Measurements from ENCODE around the gene PDZD2. TPM values are rescaled to one million over a fixed set of nuclear protein-coding genes. Genes with fewer than 3 reads are reported as not detected.

Gene PDZD2
- total RNA-seq, 1 donor from 2014 or later: 1.1 TPM

DNA sequence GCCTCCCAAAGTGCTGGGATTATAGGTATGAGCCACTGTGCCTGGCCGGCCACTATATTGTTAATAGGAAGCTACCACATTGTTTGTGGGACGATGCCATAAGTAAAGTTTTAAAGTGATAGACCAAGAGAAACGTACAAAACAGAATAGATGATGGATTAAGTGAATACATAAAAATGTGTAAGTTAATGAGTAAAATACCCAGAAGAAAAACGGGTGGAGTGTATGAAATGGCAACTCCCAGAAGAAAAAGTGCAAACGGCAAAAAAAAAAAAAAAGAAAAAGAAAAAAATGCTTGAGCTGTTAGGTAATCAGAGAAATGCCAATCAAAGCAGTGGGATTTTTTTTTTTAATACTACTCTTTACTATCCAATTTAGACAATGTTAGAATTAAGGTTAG is 246.0 kb downstream of the PDZD2 start:
- Histone ChIP-seq H3K79me2 (ENCODE audit: low read depth) (no peaks in the 10 kb centered on the region), H4K20me1 (ENCODE audit: low read depth) (no peaks in the 10 kb centered on the region), H3K4me1 (peaks cover 27% of the 10 kb centered on the region), H3K36me3 (no peaks in the 10 kb centered on the region), H3K4me3 (no peak overlapping the region), H3K27ac (no peak overlapping the region), H2AFZ (replicated peaks) (no peak overlapping the region), H3K9ac (no peak overlapping the region), H3K27me3 (no peaks in the 10 kb centered on the region), H3K9me3 (ENCODE audit: low read depth) (no peaks in the 10 kb centered on the region), H3K4me2 (no peak overlapping the region), H3F3A (ENCODE audit: low read depth) (peaks cover 24% of the 10 kb centered on the region)
- Mint-ChIP-seq H3K36me3 (no peaks in the 10 kb centered on the region), H3K4me3 (no peak overlapping the region), H3K4me1 (peaks cover 17% of the 10 kb centered on the region), H3K9me3 (no peaks in the 10 kb centered on the region), H3K27ac (no peak overlapping the region), H3K27me3 (ENCODE audit: insufficient read depth, low read depth) (peaks cover 5% of the 10 kb centered on the region)
- no peak for DNase-seq (ENCODE audit: low spot score)
- TF ChIP-seq EZH2 (IDR thresholded peaks at IDR 0.05): no peak
- no peak for TF ChIP-seq EZH2phosphoT487 (IDR thresholded peaks at IDR 0.05)
- TF ChIP-seq, protein P1, sequence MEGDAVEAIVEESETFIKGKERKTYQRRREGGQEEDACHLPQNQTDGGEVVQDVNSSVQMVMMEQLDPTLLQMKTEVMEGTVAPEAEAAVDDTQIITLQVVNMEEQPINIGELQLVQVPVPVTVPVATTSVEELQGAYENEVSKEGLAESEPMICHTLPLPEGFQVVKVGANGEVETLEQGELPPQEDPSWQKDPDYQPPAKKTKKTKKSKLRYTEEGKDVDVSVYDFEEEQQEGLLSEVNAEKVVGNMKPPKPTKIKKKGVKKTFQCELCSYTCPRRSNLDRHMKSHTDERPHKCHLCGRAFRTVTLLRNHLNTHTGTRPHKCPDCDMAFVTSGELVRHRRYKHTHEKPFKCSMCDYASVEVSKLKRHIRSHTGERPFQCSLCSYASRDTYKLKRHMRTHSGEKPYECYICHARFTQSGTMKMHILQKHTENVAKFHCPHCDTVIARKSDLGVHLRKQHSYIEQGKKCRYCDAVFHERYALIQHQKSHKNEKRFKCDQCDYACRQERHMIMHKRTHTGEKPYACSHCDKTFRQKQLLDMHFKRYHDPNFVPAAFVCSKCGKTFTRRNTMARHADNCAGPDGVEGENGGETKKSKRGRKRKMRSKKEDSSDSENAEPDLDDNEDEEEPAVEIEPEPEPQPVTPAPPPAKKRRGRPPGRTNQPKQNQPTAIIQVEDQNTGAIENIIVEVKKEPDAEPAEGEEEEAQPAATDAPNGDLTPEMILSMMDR (IDR thresholded peaks at IDR 0.05): no peak

DNA sequence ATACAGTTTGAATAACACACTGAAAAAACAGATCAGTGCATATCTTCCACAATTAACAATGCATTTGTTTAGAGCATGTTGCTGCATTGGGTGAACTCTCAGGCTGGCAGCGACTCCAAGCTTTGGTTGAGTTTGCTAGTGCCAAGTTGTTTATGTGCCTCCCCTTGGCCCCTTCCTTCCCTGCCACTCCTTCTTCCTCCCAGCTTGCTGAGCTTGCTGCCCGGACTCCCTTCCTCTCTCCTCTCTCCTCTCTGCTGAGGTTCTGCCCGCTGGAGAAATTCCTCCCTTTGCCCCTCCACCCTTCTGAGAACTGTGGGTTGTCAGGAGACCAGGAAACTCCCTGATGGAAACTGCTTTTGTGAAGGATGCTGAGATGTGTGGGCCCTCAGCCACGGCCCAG is 247.3 kb downstream of the PDZD2 start:
- Histone ChIP-seq H3K4me2 (no peak overlapping the region), H4K20me1 (ENCODE audit: low read depth) (no peaks in the 10 kb centered on the region), H3F3A (ENCODE audit: low read depth) (peaks cover 33% of the 10 kb centered on the region), H3K9ac (no peak overlapping the region), H3K79me2 (ENCODE audit: low read depth) (no peaks in the 10 kb centered on the region), H3K9me3 (ENCODE audit: low read depth) (no peaks in the 10 kb centered on the region), H3K4me1 (peaks cover 38% of the 10 kb centered on the region), H3K27ac (no peak overlapping the region), H3K4me3 (no peak overlapping the region), H2AFZ (replicated peaks) (no peak overlapping the region), H3K36me3 (no peaks in the 10 kb centered on the region), H3K27me3 (no peaks in the 10 kb centered on the region)
- peaks cover 27% of the 10 kb centered on the region for H3K4me1 Mint-ChIP-seq
- peaks cover 5% of the 10 kb centered on the region for H3K27me3 Mint-ChIP-seq (ENCODE audit: insufficient read depth, low read depth)
- no peak for TF ChIP-seq EZH2 (IDR thresholded peaks at IDR 0.05)
- no peaks in the 10 kb centered on the region for H3K36me3 Mint-ChIP-seq
- no peak overlapping the region for H3K4me3 Mint-ChIP-seq
- DNase-seq (ENCODE audit: low spot score): no peak
- H3K27ac Mint-ChIP-seq: peak overlapping the region; percentile 17
- no peaks in the 10 kb centered on the region for H3K9me3 Mint-ChIP-seq

DNA sequence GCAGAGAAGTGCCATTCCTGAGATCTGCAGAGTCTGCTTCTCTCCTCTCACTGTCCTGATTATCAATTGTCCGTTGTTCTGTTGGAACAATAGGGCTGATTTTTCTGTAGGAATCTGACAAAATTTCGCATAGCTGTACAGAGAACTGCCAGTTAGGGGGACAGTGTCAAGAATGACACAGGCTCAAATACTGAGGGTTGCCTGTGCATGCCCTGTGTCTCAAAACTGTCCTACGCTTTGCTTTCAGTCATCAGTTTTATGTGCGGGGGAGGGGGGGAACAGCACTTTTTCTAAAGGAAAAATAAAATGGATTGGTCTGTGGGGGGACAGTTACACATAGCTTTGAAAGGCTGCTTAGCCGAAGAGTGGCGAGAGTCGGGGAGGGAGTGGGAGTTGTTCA is 248.6 kb downstream of the PDZD2 start:
- H3F3A ChIP-seq (ENCODE audit: low read depth): peaks cover 33% of the 10 kb centered on the region
- TF ChIP-seq, protein P1 (IDR thresholded peaks at IDR 0.05): no peak
- no peak for TF ChIP-seq EZH2 (IDR thresholded peaks at IDR 0.05)
- TF ChIP-seq EZH2phosphoT487 (IDR thresholded peaks at IDR 0.05): no peak
- DNase-seq (ENCODE audit: low spot score): no peak
- no peaks in the 10 kb centered on the region for H3K9me3 Mint-ChIP-seq
- peak overlapping the region; percentile 30 for H3K27ac Mint-ChIP-seq
- H3K36me3 Mint-ChIP-seq: no peaks in the 10 kb centered on the region
- no peak overlapping the region for H3K27ac ChIP-seq
- H3K79me2 ChIP-seq (ENCODE audit: low read depth): no peaks in the 10 kb centered on the region
- no peak overlapping the region for H3K4me3 Mint-ChIP-seq
- no peaks in the 10 kb centered on the region for H3K27me3 ChIP-seq
- peaks cover 33% of the 10 kb centered on the region for H3K4me1 ChIP-seq
- no peak overlapping the region for H3K4me3 ChIP-seq
- no peaks in the 10 kb centered on the region for H3K36me3 ChIP-seq
- no peak overlapping the region for H3K9ac ChIP-seq
- no peak overlapping the region for H3K4me2 ChIP-seq
- H4K20me1 ChIP-seq (ENCODE audit: low read depth): no peaks in the 10 kb centered on the region
- peaks cover 31% of the 10 kb centered on the region for H3K4me1 Mint-ChIP-seq
- no peak overlapping the region for H2AFZ ChIP-seq (replicated peaks)
- H3K27me3 Mint-ChIP-seq (ENCODE audit: insufficient read depth, low read depth): peaks cover 5% of the 10 kb centered on the region
- H3K9me3 ChIP-seq (ENCODE audit: low read depth): no peaks in the 10 kb centered on the region

DNA sequence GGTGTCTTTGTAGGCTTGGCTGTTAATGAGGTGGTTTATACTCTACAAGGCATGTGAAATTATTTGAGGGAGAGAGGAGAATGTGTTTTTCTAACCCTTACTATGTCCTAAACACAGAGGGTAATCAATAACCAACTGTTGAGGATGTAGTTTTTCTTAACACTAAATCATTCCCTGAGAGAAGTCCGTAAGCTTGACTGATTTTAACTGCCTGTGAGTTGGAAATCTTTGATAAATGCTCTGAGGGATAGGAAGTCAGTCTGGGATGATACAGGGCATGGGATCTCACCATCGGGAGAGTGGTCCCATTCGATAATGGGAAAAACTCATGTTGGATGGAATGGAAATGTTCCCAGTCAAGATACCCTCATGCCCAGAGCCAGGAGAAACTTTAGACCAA is 249.6 kb downstream of the PDZD2 start:
- H3K9me3 ChIP-seq (ENCODE audit: low read depth): no peaks in the 10 kb centered on the region
- Mint-ChIP-seq H3K4me1 (peaks cover 35% of the 10 kb centered on the region), H3K27ac (no peak overlapping the region)

More for the DNA sequence above, 249.6 kb downstream of the PDZD2 start:
- Histone ChIP-seq H3K4me3 (no peak overlapping the region), H3K27ac (no peak overlapping the region), H3K79me2 (ENCODE audit: low read depth) (no peaks in the 10 kb centered on the region), H3K27me3 (no peaks in the 10 kb centered on the region), H3K4me2 (peak overlapping the region; percentile 20), H3K9ac (no peak overlapping the region), H3K36me3 (no peaks in the 10 kb centered on the region), H3F3A (ENCODE audit: low read depth) (peaks cover 33% of the 10 kb centered on the region), H2AFZ (replicated peaks) (no peak overlapping the region), H3K4me1 (peaks cover 40% of the 10 kb centered on the region), H4K20me1 (ENCODE audit: low read depth) (no peaks in the 10 kb centered on the region)
- TF ChIP-seq EZH2phosphoT487 (IDR thresholded peaks at IDR 0.05) (no peak), EZH2 (IDR thresholded peaks at IDR 0.05) (no peak)
- TF ChIP-seq, protein P1 (IDR thresholded peaks at IDR 0.05): no peak
- no peaks in the 10 kb centered on the region for H3K36me3 Mint-ChIP-seq
- H3K27me3 Mint-ChIP-seq (ENCODE audit: insufficient read depth, low read depth): peaks cover 5% of the 10 kb centered on the region
- DNase-seq (ENCODE audit: low spot score): no peak
- no peaks in the 10 kb centered on the region for H3K9me3 Mint-ChIP-seq
- H3K4me3 Mint-ChIP-seq: no peak overlapping the region

Data from neural progenitor cell (in vitro differentiated cells).